Fibroblast of lung (primary cell): ENCODE data around the gene HDAC10. TPM values are rescaled to one million over a fixed set of nuclear protein-coding genes. Genes with fewer than 3 reads are reported as not detected.

Source experiments
- DNase-seq, 2 donors: peaks; one replicate each; pipeline versions ENCODE4 v3.0.0 to v3.0.0-alpha.2; 2010; ENCODE audit warnings: low read depth in 2 of 2
- H2AFZ ChIP-seq: 2 replicates; pipeline ENCODE4 v1.5.1; 2012; ENCODE audit warnings: low read length, control low read depth, inconsistent platforms
- H3K27ac ChIP-seq: 2 replicates; pipeline ENCODE4 v1.5.1; 2011; ENCODE audit warnings: low read length, control low read depth; ENCODE audit not compliant: insufficient read depth
- H3K27me3 ChIP-seq: 2 replicates; pipeline ENCODE4 v1.5.1; 2011; ENCODE audit warnings: mild to moderate bottlenecking, low read length; ENCODE audit not compliant: control insufficient read depth, insufficient read depth
- H3K36me3 ChIP-seq: 2 replicates; pipeline ENCODE4 v1.5.1; 2011; ENCODE audit warnings: low read length; ENCODE audit not compliant: control insufficient read depth, insufficient read depth
- H3K4me1 ChIP-seq: 2 replicates; pipeline ENCODE4 v1.5.1; 2011; ENCODE audit warnings: low read length; ENCODE audit not compliant: control insufficient read depth, insufficient read depth; ENCODE audit errors: extremely low read depth
- H3K4me2 ChIP-seq: 2 replicates; pipeline ENCODE4 v1.5.1; 2011; ENCODE audit warnings: low read length, control low read depth; ENCODE audit not compliant: insufficient read depth; ENCODE audit errors: extremely low read depth
- H3K4me3 ChIP-seq, 4 experiments: fragments of 200-600 bp in 1 of 4; sonication (generic) in 1 of 4; replicated peaks in 1 of 4; 2 replicates each; pipeline ENCODE4 v1.5.1; 2011 to 2016; ENCODE audit warnings: low read length in 4 of 4, low read depth in 3 of 4, mild to moderate bottlenecking in 3 of 4, control low read depth in 2 of 4, inconsistent platforms in 1 of 4, mixed read lengths in 1 of 4; ENCODE audit not compliant: insufficient read depth in 1 of 4; ENCODE audit errors: control extremely low read depth in 1 of 4
- H3K79me2 ChIP-seq: 2 replicates; pipeline ENCODE4 v1.5.1; 2012; ENCODE audit warnings: mild to moderate bottlenecking, low read length, inconsistent platforms; ENCODE audit not compliant: control insufficient read depth, insufficient read depth
- H3K9ac ChIP-seq: 2 replicates; pipeline ENCODE4 v1.5.1; 2011; ENCODE audit warnings: mild to moderate bottlenecking, low read length, control low read depth; ENCODE audit not compliant: insufficient read depth
- H3K9me3 ChIP-seq: 2 replicates; pipeline ENCODE4 v1.5.1; 2012; ENCODE audit warnings: low read depth, low read length; ENCODE audit not compliant: control insufficient read depth, insufficient read depth
- H4K20me1 ChIP-seq: 2 replicates; pipeline ENCODE4 v1.5.1; 2011; ENCODE audit warnings: low read length; ENCODE audit not compliant: control insufficient read depth, insufficient read depth; ENCODE audit errors: extremely low read depth
- EZH2 ChIP-seq: IDR thresholded peaks from 2 replicates; pipeline ENCODE4 v1.5.1; 2012; ENCODE audit warnings: low read length, control low read depth, mild to moderate bottlenecking; ENCODE audit errors: missing control alignments
- polyA plus RNA-seq, 2 donors: library from polyadenylated mRNA; depleted of rRNA in 1 of 2; stranded (reverse) in 1 of 2; unstranded in 1 of 2; fragments of >200 nt; gene quantifications; 2 replicates each; pipeline ENCODE4 v1.2.1, GENCODE V29; 2011 to 2012; ENCODE audit warnings: missing spikeins in 1 of 2
- total RNA-seq: library from RNA; depleted of rRNA; stranded (reverse); fragments of >200 nt; gene quantifications from 2 replicates; pipeline ENCODE4 v1.2.1, GENCODE V29; 2014
- TF ChIP-seq, protein P1 (sequence below), 2 donors: IDR thresholded peaks in 1 of 2; conservative IDR thresholded peaks in 1 of 2; 1 replicate in 1 of 2; 2 replicates in 1 of 2; pipeline ENCODE4 v1.5.1; 2011 to 2012; ENCODE audit warnings: low read length in 2 of 2, control low read depth in 1 of 2, inconsistent platforms in 1 of 2, low read depth in 1 of 2, mild to moderate bottlenecking in 1 of 2

The HDAC10 gene
- total and polyA plus RNA-seq, 2 donors (not counting 1 experiment from before 2014, with no cell fraction given): 5.1 to 27.6 TPM

DNA sequence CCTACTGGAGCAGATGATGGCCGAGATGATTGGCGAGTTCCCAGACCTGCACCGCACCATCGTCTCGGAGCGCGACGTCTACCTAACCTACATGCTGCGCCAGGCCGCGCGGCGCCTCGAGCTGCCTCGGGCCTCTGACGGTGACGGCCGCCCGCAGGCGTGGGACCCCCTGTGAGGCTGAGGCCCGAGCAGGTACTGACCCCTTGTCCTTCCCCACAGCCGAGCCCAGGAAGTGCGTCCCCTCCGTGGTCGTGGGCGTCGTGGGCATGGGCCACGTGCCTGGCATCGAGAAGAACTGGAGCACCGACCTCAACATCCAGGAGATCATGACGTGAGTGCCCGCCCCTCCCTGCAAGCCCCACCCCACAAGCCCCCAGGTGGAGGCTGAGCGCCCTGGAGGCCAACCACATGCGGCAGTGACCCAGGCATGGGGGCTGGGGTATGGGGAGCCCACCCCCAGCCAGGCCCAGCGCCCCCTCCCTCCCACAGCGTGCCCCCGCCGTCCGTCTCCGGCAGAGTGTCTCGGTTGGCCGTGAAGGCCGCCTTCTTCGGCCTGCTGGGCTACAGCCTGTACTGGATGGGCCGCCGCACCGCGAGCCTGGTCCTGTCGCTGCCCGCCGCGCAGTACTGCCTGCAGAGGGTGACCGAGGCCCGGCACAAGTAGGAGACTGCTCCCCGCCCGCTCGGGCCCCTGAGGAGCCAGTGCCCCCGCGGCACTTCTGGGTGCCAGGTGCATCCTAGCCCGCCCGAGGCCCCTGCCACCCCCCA is 53.0 kb downstream of the HDAC10 start:
- H3K27ac ChIP-seq: no peak overlapping the region
- H3K27me3 ChIP-seq: no peaks in the 10 kb centered on the region
- no peaks in the 10 kb centered on the region for H4K20me1 ChIP-seq
- H2AFZ ChIP-seq: no peak overlapping the region
- no peak overlapping the region for H3K4me2 ChIP-seq
- no peak for TF ChIP-seq EZH2
- TF ChIP-seq, protein P1, sequence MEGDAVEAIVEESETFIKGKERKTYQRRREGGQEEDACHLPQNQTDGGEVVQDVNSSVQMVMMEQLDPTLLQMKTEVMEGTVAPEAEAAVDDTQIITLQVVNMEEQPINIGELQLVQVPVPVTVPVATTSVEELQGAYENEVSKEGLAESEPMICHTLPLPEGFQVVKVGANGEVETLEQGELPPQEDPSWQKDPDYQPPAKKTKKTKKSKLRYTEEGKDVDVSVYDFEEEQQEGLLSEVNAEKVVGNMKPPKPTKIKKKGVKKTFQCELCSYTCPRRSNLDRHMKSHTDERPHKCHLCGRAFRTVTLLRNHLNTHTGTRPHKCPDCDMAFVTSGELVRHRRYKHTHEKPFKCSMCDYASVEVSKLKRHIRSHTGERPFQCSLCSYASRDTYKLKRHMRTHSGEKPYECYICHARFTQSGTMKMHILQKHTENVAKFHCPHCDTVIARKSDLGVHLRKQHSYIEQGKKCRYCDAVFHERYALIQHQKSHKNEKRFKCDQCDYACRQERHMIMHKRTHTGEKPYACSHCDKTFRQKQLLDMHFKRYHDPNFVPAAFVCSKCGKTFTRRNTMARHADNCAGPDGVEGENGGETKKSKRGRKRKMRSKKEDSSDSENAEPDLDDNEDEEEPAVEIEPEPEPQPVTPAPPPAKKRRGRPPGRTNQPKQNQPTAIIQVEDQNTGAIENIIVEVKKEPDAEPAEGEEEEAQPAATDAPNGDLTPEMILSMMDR (conservative IDR thresholded peaks at IDR 0.05 in 1 of 2, IDR thresholded peaks at IDR 0.05 in 1 of 2; ENCODE audit: low read depth in 1 of 2, low read length in 2 of 2): no peak
- H3K9me3 ChIP-seq: no peaks in the 10 kb centered on the region
- no peak overlapping the region for H3K4me3 ChIP-seq
- H3K36me3 ChIP-seq: peaks cover 27% of the 10 kb centered on the region
- peaks cover 15% of the 10 kb centered on the region for H3K79me2 ChIP-seq
- peaks cover 2% of the 10 kb centered on the region for H3K4me1 ChIP-seq
- no peak for DNase-seq
- no peak overlapping the region for H3K9ac ChIP-seq

DNA sequence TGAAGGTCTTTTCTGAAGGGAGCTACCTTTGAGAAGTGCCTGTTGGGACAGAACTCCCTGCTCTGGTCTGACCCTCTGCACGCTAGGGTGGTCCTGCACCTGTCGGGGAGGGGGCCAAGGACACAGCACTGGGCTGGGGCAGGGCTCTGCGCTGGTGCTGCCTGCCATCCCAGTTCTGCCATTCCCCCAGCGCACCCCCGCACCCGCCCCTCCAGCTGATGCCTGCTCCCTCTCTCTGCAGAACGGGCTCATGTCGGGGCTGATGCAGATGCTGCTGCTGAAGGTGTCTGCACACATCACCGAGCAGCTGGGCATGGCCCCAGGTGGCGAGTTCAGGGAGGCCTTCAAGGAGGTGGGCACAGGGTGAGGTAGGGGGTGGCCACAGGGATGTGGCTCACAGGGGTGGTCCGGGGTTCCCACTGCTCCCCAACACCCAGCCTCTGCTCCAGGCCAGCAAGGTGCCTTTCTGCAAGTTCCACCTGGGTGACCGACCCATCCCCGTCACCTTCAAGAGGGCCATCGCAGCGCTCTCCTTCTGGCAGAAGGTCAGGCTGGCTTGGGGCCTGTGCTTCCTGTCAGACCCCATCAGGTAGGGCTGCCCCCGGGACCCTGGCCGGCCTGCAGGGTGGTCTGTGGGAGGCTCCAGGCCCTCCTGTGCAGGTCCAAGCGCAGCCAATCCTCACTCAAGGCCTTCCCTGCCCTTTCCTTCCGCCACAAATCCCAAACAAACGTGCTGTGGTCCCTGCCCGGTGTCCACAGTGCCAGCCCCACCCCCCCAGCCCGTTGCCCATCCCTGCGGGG is 53.9 kb downstream of the HDAC10 start:
- H2AFZ ChIP-seq: no peak overlapping the region
- no peak overlapping the region for H3K27ac ChIP-seq
- peaks cover 17% of the 10 kb centered on the region for H3K79me2 ChIP-seq
- no peak for TF ChIP-seq EZH2
- TF ChIP-seq, protein P1 (conservative IDR thresholded peaks at IDR 0.05 in 1 of 2, IDR thresholded peaks at IDR 0.05 in 1 of 2; ENCODE audit: low read depth in 1 of 2, low read length in 2 of 2): no peak
- no peaks in the 10 kb centered on the region for H4K20me1 ChIP-seq
- no peak overlapping the region for H3K4me2 ChIP-seq
- DNase-seq: no peak
- H3K27me3 ChIP-seq: no peaks in the 10 kb centered on the region
- H3K9me3 ChIP-seq: no peaks in the 10 kb centered on the region
- peaks cover under 1% of the 10 kb centered on the region for H3K4me1 ChIP-seq
- H3K9ac ChIP-seq: no peak overlapping the region
- peaks cover 27% of the 10 kb centered on the region for H3K36me3 ChIP-seq
- H3K4me3 ChIP-seq: no peak overlapping the region

DNA sequence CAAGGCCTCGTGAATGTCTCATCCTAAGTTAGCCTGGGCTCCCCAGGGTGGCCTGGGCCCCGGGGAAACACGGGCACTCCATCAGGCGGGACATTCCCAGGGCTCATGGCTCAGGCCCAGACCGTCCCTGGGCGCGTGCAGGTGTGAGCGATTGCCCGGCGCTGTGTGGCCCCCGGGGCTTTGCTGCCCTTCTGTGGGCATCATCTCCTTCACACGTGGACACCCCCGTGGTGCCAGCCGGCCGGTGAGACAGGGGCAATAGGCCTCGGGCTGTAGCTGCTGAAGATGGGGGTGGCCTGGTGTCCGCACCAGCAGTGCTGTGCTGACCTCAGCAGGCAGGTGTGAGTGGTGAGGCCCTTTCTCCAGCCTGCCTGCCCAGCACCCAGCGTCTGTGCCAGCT is 54.8 kb downstream of the HDAC10 start:
- Histone ChIP-seq H3K4me3 (no peak overlapping the region), H3K9ac (no peak overlapping the region), H3K4me1 (no peaks in the 10 kb centered on the region), H4K20me1 (no peaks in the 10 kb centered on the region), H3K79me2 (peaks cover 17% of the 10 kb centered on the region), H3K9me3 (no peaks in the 10 kb centered on the region), H3K27ac (no peak overlapping the region), H3K27me3 (no peaks in the 10 kb centered on the region), H2AFZ (no peak overlapping the region), H3K4me2 (no peak overlapping the region), H3K36me3 (peaks cover 29% of the 10 kb centered on the region)
- TF ChIP-seq, protein P1 (conservative IDR thresholded peaks at IDR 0.05 in 1 of 2, IDR thresholded peaks at IDR 0.05 in 1 of 2; ENCODE audit: low read depth in 1 of 2, low read length in 2 of 2): no peak
- TF ChIP-seq EZH2: no peak
- no peak for DNase-seq
